Naive thymus-derived CD4-positive, alpha-beta T cell (primary cell): ENCODE results near the gene NEK7. TPM values are rescaled to one million over a fixed set of nuclear protein-coding genes. Genes with fewer than 3 reads are reported as not detected.

Experiments
- ATAC-seq: fragments of 150-1000 bp; cut with Tn5 transposase; 2 replicates; pipeline ENCODE4 v1.10.0; 2021; ENCODE audit warnings: mild to moderate bottlenecking, moderate library complexity
- CTCF ChIA-PET: fragments of 350-600 bp; sonication (Branson Sonifier 250); formaldehyde crosslinking; loops from one replicate; lab custom pipeline; 2021; ENCODE audit warnings: antibody characterized with exemption; lab: Charles Lee
- POLR2A ChIA-PET: fragments of 350-600 bp; sonication (Branson Sonifier 250); formaldehyde crosslinking; loops from one replicate; lab custom pipeline; 2021; ENCODE audit warnings: antibody characterized with exemption, inconsistent platforms; lab: Charles Lee
- DNase-seq, 9 donors: peaks; one replicate each; pipeline versions ENCODE4 v3.0.0 to v3.0.0-alpha.2; 2020 to 2022; ENCODE audit warnings: mixed read lengths in 1 of 9
- H3K27ac ChIP-seq: one replicate; pipeline ENCODE4 v1.7.0; 2013; ENCODE audit warnings: mild to moderate bottlenecking, low read depth, low read length, moderate library complexity
- H3K27me3 ChIP-seq, 2 donors: one replicate each; pipeline ENCODE4 v1.7.0; 2013; ENCODE audit warnings: low read length in 2 of 2, mild to moderate bottlenecking in 2 of 2, moderate library complexity in 2 of 2; ENCODE audit not compliant: control insufficient read depth in 2 of 2, insufficient read depth in 2 of 2
- H3K36me3 ChIP-seq, 3 experiments: 1 replicate in 2 of 3; 2 replicates in 1 of 3; pipeline ENCODE4 v1.7.0; 2013; ENCODE audit warnings: low read length in 3 of 3, mild to moderate bottlenecking in 3 of 3, moderate library complexity in 1 of 3; ENCODE audit not compliant: insufficient read depth in 3 of 3, control insufficient read depth in 2 of 3
- H3K4me1 ChIP-seq, 2 donors: one replicate each; pipeline ENCODE4 v1.7.0; 2013; ENCODE audit warnings: low read length in 2 of 2, mild to moderate bottlenecking in 2 of 2, moderate library complexity in 1 of 2; ENCODE audit not compliant: control insufficient read depth in 2 of 2, insufficient read depth in 2 of 2
- H3K4me3 ChIP-seq: 2 replicates; pipeline ENCODE4 v1.7.0; 2013; ENCODE audit warnings: mild to moderate bottlenecking, low read length
- H3K9me3 ChIP-seq, 3 experiments: 1 replicate in 2 of 3; 2 replicates in 1 of 3; pipeline ENCODE4 v1.7.0; 2013; ENCODE audit warnings: low read length in 3 of 3; ENCODE audit not compliant: control insufficient read depth in 2 of 3
- H3K27ac Mint-ChIP-seq, 9 donors: one replicate each; pipeline ENCODE4 v1.8.0; 2020 to 2022; ENCODE audit warnings: mixed read lengths in 9 of 9, mild to moderate bottlenecking in 8 of 9, moderate library complexity in 5 of 9, inconsistent platforms in 2 of 9
- H3K27me3 Mint-ChIP-seq, 5 donors: one replicate each; pipeline ENCODE4 v1.8.0; 2021 to 2022; ENCODE audit warnings: mixed read lengths in 5 of 5, mild to moderate bottlenecking in 1 of 5
- H3K36me3 Mint-ChIP-seq, 5 donors: one replicate each; pipeline ENCODE4 v1.8.0; 2020 to 2022; ENCODE audit warnings: mixed read lengths in 5 of 5, mild to moderate bottlenecking in 3 of 5, inconsistent platforms in 1 of 5
- H3K4me1 Mint-ChIP-seq, 7 donors: one replicate each; pipeline ENCODE4 v1.8.0; 2020 to 2022; ENCODE audit warnings: mixed read lengths in 7 of 7, mild to moderate bottlenecking in 3 of 7, inconsistent platforms in 1 of 7
- H3K4me3 Mint-ChIP-seq, 10 donors: one replicate each; pipeline ENCODE4 v1.8.0; 2020 to 2022; ENCODE audit warnings: mild to moderate bottlenecking in 10 of 10, mixed read lengths in 10 of 10, moderate library complexity in 6 of 10, inconsistent platforms in 2 of 10
- H3K9me3 Mint-ChIP-seq, 11 donors: one replicate each; pipeline ENCODE4 v1.8.0; 2020 to 2022; ENCODE audit warnings: mixed read lengths in 11 of 11, mild to moderate bottlenecking in 4 of 11, inconsistent platforms in 1 of 11, moderate library complexity in 1 of 11
- intact Hi-C, 2 donors: fragments of 100-400 bp; cut with micrococcal nuclease; formaldehyde crosslinking; loops; one replicate each; pipeline ENCODE4 v1.15.1; 2023
- polyA plus RNA-seq, 2 donors: library from polyadenylated mRNA; unstranded; fragments of 300-500 nt; fragmentation: Illumina TruSeq; gene quantifications; one replicate each; pipeline ENCODE4 v1.2.3, GENCODE V29; 2021
- total RNA-seq, 6 experiments: library from RNA in 5 of 6; stranded (reverse) in 5 of 6; gene quantifications; 1 replicate in 5 of 6; 2 replicates in 1 of 6; pipeline ENCODE4 v1.2.3 and lab custom pipeline; 2021 to 2026

The NEK7 gene
- total and polyA plus RNA-seq, 7 experiments from 2014 or later, result 25.1 to 68.4 (median 44.5) TPM

- ChIA-PET CTCF (no interaction called here), POLR2A (no interaction called here)
- peaks cover 0 to 5% (median 0%) of the 10 kb centered on the region in 11 donors for H3K9me3 Mint-ChIP-seq
- H3K4me1 ChIP-seq, result peaks cover 0 to 8% of the 10 kb centered on the region in 2 donors
- intact Hi-C loops, result no loop called here
- H3K4me3 ChIP-seq, result no peak overlapping the region
- H3K9me3 ChIP-seq, result no peaks in the 10 kb centered on the region
- H3K27ac Mint-ChIP-seq, result no peak overlapping the region
- no peaks in the 10 kb centered on the region for H3K27me3 ChIP-seq
- H3K4me3 Mint-ChIP-seq, result no peak overlapping the region
- ATAC-seq (peak; percentile 80), DNase-seq (no peak)
- H3K27ac ChIP-seq, result no peak overlapping the region
- H3K36me3 Mint-ChIP-seq, result peaks cover 8 to 23% (median 17%) of the 10 kb centered on the region in 5 donors
- H3K27me3 Mint-ChIP-seq, result no peaks in the 10 kb centered on the region
- H3K4me1 Mint-ChIP-seq, result peaks cover 12 to 42% (median 30%) of the 10 kb centered on the region in 7 donors
- peaks cover 0 to 9% (median 0%) of the 10 kb centered on the region in 3 experiments for H3K36me3 ChIP-seq
These were observed 81.3 kb downstream of the NEK7 start for GRCh38 chr1:198238121-198238520.

- Mint-ChIP-seq H3K4me1 (peaks cover 13 to 40% (median 28%) of the 10 kb centered on the region in 7 donors), H3K27ac (peak overlapping the region in 2 of 9 donors; percentile 7 to 20), H3K27me3 (no peaks in the 10 kb centered on the region), H3K9me3 (peaks cover 0 to 3% (median 0%) of the 10 kb centered on the region in 11 donors), H3K36me3 (peaks cover 9 to 33% (median 19%) of the 10 kb centered on the region in 5 donors), H3K4me3 (no peak overlapping the region)
- intact Hi-C loops, result no loop called here
- ChIA-PET CTCF (no interaction called here), POLR2A (no interaction called here)
- no peak overlapping the region for H3K4me3 ChIP-seq
- no peaks in the 10 kb centered on the region for H3K4me1 ChIP-seq
- no peaks in the 10 kb centered on the region for H3K27me3 ChIP-seq
- peaks cover 0 to 2% (median 0%) of the 10 kb centered on the region in 3 experiments for H3K36me3 ChIP-seq
- no peak overlapping the region for H3K27ac ChIP-seq
- ATAC-seq (no peak), DNase-seq (no peak)
- H3K9me3 ChIP-seq, result no peaks in the 10 kb centered on the region
These were observed 84.8 kb downstream of the NEK7 start for GRCh38 chr1:198241553-198241952.

DNA sequence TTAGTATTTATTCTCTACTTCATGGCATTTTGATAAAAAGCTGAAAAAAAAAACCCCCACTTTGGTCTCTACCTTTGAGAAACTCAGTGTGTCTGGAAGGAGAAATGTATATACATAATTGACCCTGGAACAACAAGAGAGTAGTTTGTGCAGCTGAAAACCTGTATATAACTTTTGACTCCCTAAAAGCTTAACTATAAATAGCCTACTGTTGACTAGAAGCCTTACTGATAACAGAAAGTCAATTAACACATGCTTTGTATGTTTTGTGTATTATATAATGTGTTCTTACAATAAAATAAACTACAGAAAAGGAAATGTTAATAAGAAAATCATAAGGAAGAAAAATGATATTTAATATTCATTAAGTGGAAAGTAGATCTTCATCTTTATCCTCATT is 88.0 kb downstream of the NEK7 start:
- Mint-ChIP-seq H3K27me3 (no peaks in the 10 kb centered on the region), H3K27ac (no peak overlapping the region)

GRCh38 chr1:198245379-198245778 is 88.6 kb downstream of the NEK7 start:
- H3K36me3 Mint-ChIP-seq, result peaks cover 9 to 46% (median 27%) of the 10 kb centered on the region in 5 donors
- POLR2A ChIA-PET, result interaction anchor here (0.6 kb wide), 1 partner anchor 544 kb away, joined by 3 read pairs; no protein-coding TSS in a partner anchor
- Histone ChIP-seq H3K27ac (no peak overlapping the region), H3K36me3 (no peaks in the 10 kb centered on the region), H3K9me3 (no peaks in the 10 kb centered on the region), H3K4me3 (no peak overlapping the region), H3K4me1 (no peaks in the 10 kb centered on the region), H3K27me3 (no peaks in the 10 kb centered on the region)
- CTCF ChIA-PET, result no interaction called here
- H3K4me3 Mint-ChIP-seq, result no peak overlapping the region
- H3K27ac Mint-ChIP-seq, result no peak overlapping the region
- H3K27me3 Mint-ChIP-seq, result no peaks in the 10 kb centered on the region
- intact Hi-C loops, result no loop called here
- peaks cover 14 to 45% (median 34%) of the 10 kb centered on the region in 7 donors for H3K4me1 Mint-ChIP-seq
- ATAC-seq (no peak), DNase-seq (no peak)
- H3K9me3 Mint-ChIP-seq, result peaks cover 0 to 10% (median 0%) of the 10 kb centered on the region in 11 donors

More for the DNA sequence above, 88.0 kb downstream of the NEK7 start:
- ATAC-seq (no peak), DNase-seq (no peak)
- Histone ChIP-seq H3K9me3 (no peaks in the 10 kb centered on the region), H3K27ac (no peak overlapping the region), H3K4me1 (no peaks in the 10 kb centered on the region), H3K27me3 (no peaks in the 10 kb centered on the region), H3K36me3 (no peaks in the 10 kb centered on the region), H3K4me3 (no peak overlapping the region)
- intact Hi-C loops, result no loop called here
- H3K4me1 Mint-ChIP-seq, result peaks cover 14 to 45% (median 34%) of the 10 kb centered on the region in 7 donors
- POLR2A ChIA-PET, result no interaction called here
- no peak overlapping the region for H3K4me3 Mint-ChIP-seq
- CTCF ChIA-PET, result no interaction called here
- H3K9me3 Mint-ChIP-seq, result peaks cover 0 to 10% (median 0%) of the 10 kb centered on the region in 11 donors
- H3K36me3 Mint-ChIP-seq, result peaks cover 9 to 46% (median 27%) of the 10 kb centered on the region in 5 donors

DNA sequence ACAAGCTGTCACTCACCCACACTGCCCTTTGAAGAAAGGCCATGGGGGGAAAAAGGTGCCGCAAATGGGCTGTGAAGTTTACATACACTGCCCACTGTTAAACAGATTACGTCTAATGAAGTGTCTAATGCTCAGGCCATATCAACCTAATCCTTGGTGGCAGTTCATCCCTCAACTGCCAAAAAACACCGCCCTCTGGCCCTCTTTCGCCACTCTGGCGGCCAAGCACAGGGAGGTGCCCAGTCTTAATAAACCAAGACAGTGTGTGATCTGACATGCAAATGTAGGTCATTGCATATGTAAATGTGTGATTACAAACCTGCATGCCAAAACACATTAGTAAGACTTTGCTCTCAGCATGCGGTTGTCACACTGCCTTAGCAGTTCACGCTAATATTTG is 89.5 kb downstream of the NEK7 start:
- H3K4me1 Mint-ChIP-seq, result peaks cover 12 to 47% (median 32%) of the 10 kb centered on the region in 7 donors
- ChIA-PET CTCF (interaction anchor here (0.6 kb wide), 1 partner anchor 45 kb away, joined by 5 read pairs; no protein-coding TSS in a partner anchor), POLR2A (no interaction called here)

DNA sequence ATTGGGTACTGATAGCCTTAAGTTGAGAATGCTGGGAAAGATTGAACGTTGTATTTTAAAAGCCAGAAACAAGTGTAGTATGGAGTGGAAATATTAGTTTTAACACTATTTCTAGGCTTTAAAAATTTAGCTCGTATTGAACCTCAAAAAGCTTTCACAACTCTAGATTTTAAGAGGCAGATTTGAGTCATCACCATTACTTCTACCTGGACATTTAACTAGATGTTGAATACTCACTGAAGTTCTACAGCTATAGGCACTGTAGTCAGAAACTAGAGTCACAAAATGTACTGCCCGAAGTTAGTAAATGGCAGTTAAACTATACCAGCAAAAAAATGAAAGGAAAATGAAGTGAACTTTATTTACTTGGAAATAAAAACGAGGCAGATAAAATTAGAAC is 96.5 kb downstream of the NEK7 start:
- no peaks in the 10 kb centered on the region for H3K27me3 ChIP-seq
- POLR2A ChIA-PET, result no interaction called here
- intact Hi-C loops, result no loop called here
- Mint-ChIP-seq H3K9me3 (peaks cover 0 to 10% (median 0%) of the 10 kb centered on the region in 11 donors), H3K36me3 (peaks cover 0 to 24% (median 11%) of the 10 kb centered on the region in 5 donors), H3K4me1 (peaks cover 24 to 59% (median 51%) of the 10 kb centered on the region in 7 donors), H3K4me3 (no peak overlapping the region), H3K27ac (peak overlapping the region in 4 of 9 donors; percentile 8 to 61 (median 52)), H3K27me3 (no peaks in the 10 kb centered on the region)
- no peaks in the 10 kb centered on the region for H3K9me3 ChIP-seq
- no peak overlapping the region for H3K4me3 ChIP-seq
- ATAC-seq (no peak), DNase-seq (no peak)
- no peak overlapping the region for H3K27ac ChIP-seq
- CTCF ChIA-PET, result no interaction called here
- no peaks in the 10 kb centered on the region for H3K36me3 ChIP-seq
- no peaks in the 10 kb centered on the region for H3K4me1 ChIP-seq

More for the DNA sequence above, 89.5 kb downstream of the NEK7 start:
- H3K36me3 ChIP-seq, result no peaks in the 10 kb centered on the region
- no peak overlapping the region for H3K27ac ChIP-seq
- H3K36me3 Mint-ChIP-seq, result peaks cover 9 to 41% (median 26%) of the 10 kb centered on the region in 5 donors
- H3K4me1 ChIP-seq, result no peaks in the 10 kb centered on the region
- H3K9me3 ChIP-seq, result no peaks in the 10 kb centered on the region
- no peak overlapping the region for H3K4me3 Mint-ChIP-seq
- no peak overlapping the region for H3K4me3 ChIP-seq
- H3K9me3 Mint-ChIP-seq, result peaks cover 0 to 10% (median 0%) of the 10 kb centered on the region in 11 donors
- intact Hi-C loops, result loop anchor here in 1 of 2 donors (2.0 kb wide), 1 partner anchor 14 kb away; no protein-coding TSS in a partner anchor
- H3K27me3 ChIP-seq, result no peaks in the 10 kb centered on the region
- no peaks in the 10 kb centered on the region for H3K27me3 Mint-ChIP-seq
- DNase-seq (no peak), ATAC-seq (no peak)
- H3K27ac Mint-ChIP-seq, result no peak overlapping the region

DNA sequence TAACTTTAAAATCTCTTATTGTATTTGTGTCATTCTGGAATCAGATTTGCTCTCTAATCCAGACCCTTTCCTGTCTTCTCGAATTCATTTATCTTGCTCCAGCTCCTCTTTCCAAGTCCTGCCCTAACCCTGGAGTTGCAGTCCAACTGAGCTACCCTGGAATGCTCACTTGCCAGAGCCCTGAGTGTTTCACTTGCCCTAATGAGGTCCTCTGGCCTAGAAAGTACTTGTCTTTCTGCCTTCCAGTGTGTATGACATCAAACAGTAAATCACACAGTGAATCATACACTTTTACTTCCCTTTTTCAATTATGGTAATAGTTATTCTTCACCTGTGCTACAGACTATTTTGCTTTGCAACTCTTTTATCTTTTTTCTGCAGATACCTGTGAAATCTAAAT is 96.9 kb downstream of the NEK7 start:
- H3K4me3 ChIP-seq, result no peak overlapping the region
- H3K9me3 Mint-ChIP-seq, result peaks cover 0 to 10% (median 0%) of the 10 kb centered on the region in 11 donors
- CTCF ChIA-PET, result no interaction called here
- no peaks in the 10 kb centered on the region for H3K36me3 ChIP-seq
- H3K4me3 Mint-ChIP-seq, result peak overlapping the region in 1 of 10 donors; percentile 50
- no peaks in the 10 kb centered on the region for H3K4me1 ChIP-seq
- H3K9me3 ChIP-seq, result no peaks in the 10 kb centered on the region
- peak overlapping the region in 8 of 9 donors; percentile 8 to 79 (median 61) for H3K27ac Mint-ChIP-seq
- H3K36me3 Mint-ChIP-seq, result peaks cover 0 to 24% (median 9%) of the 10 kb centered on the region in 5 donors
- ATAC-seq (peak; percentile 66), DNase-seq (no peak)
- POLR2A ChIA-PET, result no interaction called here
- no peaks in the 10 kb centered on the region for H3K27me3 ChIP-seq
- no peaks in the 10 kb centered on the region for H3K27me3 Mint-ChIP-seq
- H3K27ac ChIP-seq, result no peak overlapping the region
- intact Hi-C loops, result loop anchor here in 1 of 2 donors (1.0 kb wide), 1 partner anchor 165 kb away; no protein-coding TSS in a partner anchor
- H3K4me1 Mint-ChIP-seq, result peaks cover 24 to 59% (median 50%) of the 10 kb centered on the region in 7 donors
